Measurements from ENCODE around the gene MX2. TPM values are rescaled to one million over a fixed set of nuclear protein-coding genes. Genes with fewer than 3 reads are reported as not detected.

Gene MX2
- total and polyA plus RNA-seq, 10 of the 15 experiments (the other 5 are each of a cell fraction or from before 2014, with no cell fraction given) = 10.5 to 167 (median 46.1) TPM

DNA sequence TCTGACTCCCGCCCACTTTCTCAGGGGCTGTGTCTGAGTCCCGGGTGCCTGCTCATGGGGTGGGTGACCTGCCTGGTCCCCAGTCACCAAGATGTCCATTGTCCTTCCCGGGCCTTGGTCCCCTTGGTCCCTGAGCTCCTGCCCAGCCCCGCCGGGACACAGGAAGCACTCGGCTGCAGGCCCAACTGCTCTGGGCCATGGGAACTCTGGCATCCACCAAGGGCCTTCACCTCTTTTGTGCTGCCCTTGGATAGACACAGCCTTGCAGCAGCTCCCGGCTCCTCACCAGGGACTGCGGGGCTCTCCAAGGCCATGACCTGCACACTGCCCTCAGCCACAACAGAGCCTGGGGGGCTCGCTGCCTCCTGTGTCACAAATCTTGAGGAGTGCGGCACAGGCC is 42.1 kb downstream of the MX2 start:
- intact Hi-C loops (cut with micrococcal nuclease; ENCODE audit: unreplicated experiment) = no loop called here

More for the DNA sequence above, 42.1 kb downstream of the MX2 start:
- DNase-seq (ENCODE audit: low read depth, low spot score) (no peak), FAIRE-seq (no peak), ATAC-seq (no peak)
- ChIA-PET POLR2A (interaction anchor here (0.7 kb wide), 1 partner anchor 19 kb away, joined by 3 read pairs; no protein-coding TSS in a partner anchor), RAD21 (ENCODE audit: unreplicated experiment) (interaction anchor here (0.7 kb wide), 1 partner anchor 25 kb away, joined by 3 read pairs; no protein-coding TSS in a partner anchor), SMC1A (ENCODE audit: uncharacterized antibody, unreplicated experiment) (no interaction called here), CTCF (no interaction called here)
- TF ChIP-seq, protein P1, sequence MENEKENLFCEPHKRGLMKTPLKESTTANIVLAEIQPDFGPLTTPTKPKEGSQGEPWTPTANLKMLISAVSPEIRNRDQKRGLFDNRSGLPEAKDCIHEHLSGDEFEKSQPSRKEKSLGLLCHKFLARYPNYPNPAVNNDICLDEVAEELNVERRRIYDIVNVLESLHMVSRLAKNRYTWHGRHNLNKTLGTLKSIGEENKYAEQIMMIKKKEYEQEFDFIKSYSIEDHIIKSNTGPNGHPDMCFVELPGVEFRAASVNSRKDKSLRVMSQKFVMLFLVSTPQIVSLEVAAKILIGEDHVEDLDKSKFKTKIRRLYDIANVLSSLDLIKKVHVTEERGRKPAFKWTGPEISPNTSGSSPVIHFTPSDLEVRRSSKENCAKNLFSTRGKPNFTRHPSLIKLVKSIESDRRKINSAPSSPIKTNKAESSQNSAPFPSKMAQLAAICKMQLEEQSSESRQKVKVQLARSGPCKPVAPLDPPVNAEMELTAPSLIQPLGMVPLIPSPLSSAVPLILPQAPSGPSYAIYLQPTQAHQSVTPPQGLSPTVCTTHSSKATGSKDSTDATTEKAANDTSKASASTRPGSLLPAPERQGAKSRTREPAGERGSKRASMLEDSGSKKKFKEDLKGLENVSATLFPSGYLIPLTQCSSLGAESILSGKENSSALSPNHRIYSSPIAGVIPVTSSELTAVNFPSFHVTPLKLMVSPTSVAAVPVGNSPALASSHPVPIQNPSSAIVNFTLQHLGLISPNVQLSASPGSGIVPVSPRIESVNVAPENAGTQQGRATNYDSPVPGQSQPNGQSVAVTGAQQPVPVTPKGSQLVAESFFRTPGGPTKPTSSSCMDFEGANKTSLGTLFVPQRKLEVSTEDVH (IDR thresholded peaks at IDR 0.05; ENCODE audit: low read depth, partially characterized antibody) = no peak
- TF ChIP-seq, protein P2, sequence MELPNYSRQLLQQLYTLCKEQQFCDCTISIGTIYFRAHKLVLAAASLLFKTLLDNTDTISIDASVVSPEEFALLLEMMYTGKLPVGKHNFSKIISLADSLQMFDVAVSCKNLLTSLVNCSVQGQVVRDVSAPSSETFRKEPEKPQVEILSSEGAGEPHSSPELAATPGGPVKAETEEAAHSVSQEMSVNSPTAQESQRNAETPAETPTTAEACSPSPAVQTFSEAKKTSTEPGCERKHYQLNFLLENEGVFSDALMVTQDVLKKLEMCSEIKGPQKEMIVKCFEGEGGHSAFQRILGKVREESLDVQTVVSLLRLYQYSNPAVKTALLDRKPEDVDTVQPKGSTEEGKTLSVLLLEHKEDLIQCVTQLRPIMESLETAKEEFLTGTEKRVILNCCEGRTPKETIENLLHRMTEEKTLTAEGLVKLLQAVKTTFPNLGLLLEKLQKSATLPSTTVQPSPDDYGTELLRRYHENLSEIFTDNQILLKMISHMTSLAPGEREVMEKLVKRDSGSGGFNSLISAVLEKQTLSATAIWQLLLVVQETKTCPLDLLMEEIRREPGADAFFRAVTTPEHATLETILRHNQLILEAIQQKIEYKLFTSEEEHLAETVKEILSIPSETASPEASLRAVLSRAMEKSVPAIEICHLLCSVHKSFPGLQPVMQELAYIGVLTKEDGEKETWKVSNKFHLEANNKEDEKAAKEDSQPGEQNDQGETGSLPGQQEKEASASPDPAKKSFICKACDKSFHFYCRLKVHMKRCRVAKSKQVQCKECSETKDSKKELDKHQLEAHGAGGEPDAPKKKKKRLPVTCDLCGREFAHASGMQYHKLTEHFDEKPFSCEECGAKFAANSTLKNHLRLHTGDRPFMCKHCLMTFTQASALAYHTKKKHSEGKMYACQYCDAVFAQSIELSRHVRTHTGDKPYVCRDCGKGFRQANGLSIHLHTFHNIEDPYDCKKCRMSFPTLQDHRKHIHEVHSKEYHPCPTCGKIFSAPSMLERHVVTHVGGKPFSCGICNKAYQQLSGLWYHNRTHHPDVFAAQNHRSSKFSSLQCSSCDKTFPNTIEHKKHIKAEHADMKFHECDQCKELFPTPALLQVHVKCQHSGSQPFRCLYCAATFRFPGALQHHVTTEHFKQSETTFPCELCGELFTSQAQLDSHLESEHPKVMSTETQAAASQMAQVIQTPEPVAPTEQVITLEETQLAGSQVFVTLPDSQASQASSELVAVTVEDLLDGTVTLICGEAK (IDR thresholded peaks at IDR 0.05; ENCODE audit: borderline replicate concordance) = no peak
- no peak for TF ChIP-seq SREBF1 (IDR thresholded peaks at IDR 0.05; ENCODE audit: low read length)
- no peak for TF ChIP-seq MEF2B (IDR thresholded peaks at IDR 0.05; ENCODE audit: partially characterized antibody, poor library complexity, severe bottlenecking)
- TF ChIP-seq IKZF1 (conservative IDR thresholded peaks at IDR 0.05) = no peak
- TF ChIP-seq MEF2A (IDR thresholded peaks at IDR 0.05; ENCODE audit: insufficient read depth, low read depth, low read length) = no peak
- TF ChIP-seq SREBF2 (IDR thresholded peaks at IDR 0.05; ENCODE audit: low read length) = no peak
- no peak for TF ChIP-seq MYC (IDR thresholded peaks at IDR 0.05; ENCODE audit: insufficient read depth, insufficient read length, insufficient replicate concordance, low read length, severe bottlenecking)
- TF ChIP-seq, protein P3, sequence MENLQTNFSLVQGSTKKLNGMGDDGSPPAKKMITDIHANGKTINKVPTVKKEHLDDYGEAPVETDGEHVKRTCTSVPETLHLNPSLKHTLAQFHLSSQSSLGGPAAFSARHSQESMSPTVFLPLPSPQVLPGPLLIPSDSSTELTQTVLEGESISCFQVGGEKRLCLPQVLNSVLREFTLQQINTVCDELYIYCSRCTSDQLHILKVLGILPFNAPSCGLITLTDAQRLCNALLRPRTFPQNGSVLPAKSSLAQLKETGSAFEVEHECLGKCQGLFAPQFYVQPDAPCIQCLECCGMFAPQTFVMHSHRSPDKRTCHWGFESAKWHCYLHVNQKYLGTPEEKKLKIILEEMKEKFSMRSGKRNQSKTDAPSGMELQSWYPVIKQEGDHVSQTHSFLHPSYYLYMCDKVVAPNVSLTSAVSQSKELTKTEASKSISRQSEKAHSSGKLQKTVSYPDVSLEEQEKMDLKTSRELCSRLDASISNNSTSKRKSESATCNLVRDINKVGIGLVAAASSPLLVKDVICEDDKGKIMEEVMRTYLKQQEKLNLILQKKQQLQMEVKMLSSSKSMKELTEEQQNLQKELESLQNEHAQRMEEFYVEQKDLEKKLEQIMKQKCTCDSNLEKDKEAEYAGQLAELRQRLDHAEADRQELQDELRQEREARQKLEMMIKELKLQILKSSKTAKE (IDR thresholded peaks at IDR 0.05; ENCODE audit: low read depth, poor library complexity, severe bottlenecking) = no peak
- no peak for TF ChIP-seq CHD2 (IDR thresholded peaks at IDR 0.05; ENCODE audit: borderline replicate concordance, low read depth, low read length)
- no peak for TF ChIP-seq SPI1 (IDR thresholded peaks at IDR 0.05; ENCODE audit: borderline replicate concordance, insufficient read depth, low read depth, low read length)
- TF ChIP-seq KDM1A (IDR thresholded peaks at IDR 0.05; ENCODE audit: borderline replicate concordance) = no peak
- H3K4me2 ChIP-seq (ENCODE audit: control insufficient read depth, insufficient read depth) = no peak overlapping the region
- H3K9ac ChIP-seq (ENCODE audit: control insufficient read depth, insufficient read depth, low read length) = no peak overlapping the region
- no peak overlapping the region for H2AFZ ChIP-seq (ENCODE audit: control insufficient read depth, low read depth, low read length)
- no peak overlapping the region for H3K4me3 ChIP-seq
- no TSS peak for BruUV-seq (replicated peaks)
- H3K4me1 ChIP-seq (ENCODE audit: control insufficient read depth, insufficient read depth, low read length) = no peaks in the 10 kb centered on the region
- H3K27me3 ChIP-seq (replicated peaks in 1 of 2; ENCODE audit: control insufficient read depth in 2 of 2, insufficient read depth in 2 of 2, low read length in 1 of 2) = no peaks in the 10 kb centered on the region
- H3K36me3 ChIP-seq (ENCODE audit: control insufficient read depth in 2 of 2, insufficient read depth in 2 of 2, low read length in 1 of 2) = peaks cover 23 to 32% of the 10 kb centered on the region in 2 experiments; a peak in 3 of 4 replicates
- H3K27ac ChIP-seq (ENCODE audit: control insufficient read depth, insufficient read depth) = no peak overlapping the region
- in situ Hi-C loops (cut with MboI) = no loop called here
- H3K9me3 ChIP-seq (replicated peaks; ENCODE audit: control insufficient read depth, insufficient read depth, low read length) = no peaks in the 10 kb centered on the region
- H3K79me2 ChIP-seq (ENCODE audit: control insufficient read depth, insufficient read depth, low read length) = no peaks in the 10 kb centered on the region
- WGBS (ENCODE audit: insufficient coverage, insufficient replicate concordance, low lambda C conversion rate, missing lambda C conversion rate) = 98% methylated on average over 10 of the region's 10 CpGs
- H4K20me1 ChIP-seq (ENCODE audit: control insufficient read depth, insufficient read depth) = no peaks in the 10 kb centered on the region

Data from GM12878 (cell line).